Ascending aorta (tissue), 2 donors: Measurements from ENCODE around the gene MAP3K14. TPM values are rescaled to one million over a fixed set of nuclear protein-coding genes. Genes with fewer than 3 reads are reported as not detected.

Source experiments
- DNase-seq, 2 donors: peaks; one replicate each; pipeline ENCODE4 v3.0.0-alpha.2; 2019; ENCODE audit warnings: low spot score in 2 of 2
- H3K27ac ChIP-seq, 2 donors: fragments of 200-600 bp; sonication (generic); one replicate each; pipeline ENCODE4 v1.5.1; 2016 to 2017; ENCODE audit warnings: mild to moderate bottlenecking in 1 of 2
- H3K27me3 ChIP-seq: fragments of 200-600 bp; sonication (generic); one replicate; pipeline ENCODE4 v1.5.1; 2017
- H3K36me3 ChIP-seq, 2 donors: fragments of 200-600 bp; sonication (generic); one replicate each; pipeline ENCODE4 v1.5.1; 2016
- H3K4me1 ChIP-seq, 2 donors: fragments of 200-600 bp; sonication (generic); one replicate each; pipeline ENCODE4 v1.5.1; 2016 to 2017; ENCODE audit warnings: mild to moderate bottlenecking in 1 of 2
- H3K4me3 ChIP-seq, 2 donors: fragments of 200-600 bp; sonication (generic); one replicate each; pipeline ENCODE4 v1.5.1; 2016 to 2017; ENCODE audit warnings: mild to moderate bottlenecking in 1 of 2
- H3K9me3 ChIP-seq, 2 donors: fragments of 200-600 bp; sonication (generic); one replicate each; pipeline ENCODE4 v1.5.1; 2016
- CTCF ChIP-seq, 3 experiments: fragments of 200-600 bp in 2 of 3; fragments of 450-650 bp in 1 of 3; sonication (generic) in 2 of 3; IDR thresholded peaks; one replicate each; pipeline ENCODE4 v1.5.1; 2016 to 2019; ENCODE audit warnings: antibody characterized with exemption in 3 of 3, mild to moderate bottlenecking in 1 of 3, moderate library complexity in 1 of 3
- intact Hi-C: fragments of 100-400 bp; cut with DNase I; formaldehyde crosslinking; loops from one replicate; pipeline ENCODE4 v1.15.1; 2023
- total RNA-seq: library from RNA; depleted of rRNA; stranded (reverse); fragments of >200 nt; gene quantifications from one replicate; pipeline ENCODE4 v1.1.0, GENCODE V29; 2016

MAP3K14 gene
- total RNA-seq, 1 donor from 2014 or later, result 7.7 TPM

- TF ChIP-seq CTCF (IDR thresholded peaks at IDR 0.05), result peak in 2 of 3 experiments; percentile 25 to 35
- Histone ChIP-seq H3K9me3 (no peaks in the 10 kb centered on the region), H3K27me3 (no peaks in the 10 kb centered on the region), H3K27ac (no peak overlapping the region), H3K4me3 (no peak overlapping the region), H3K4me1 (no peaks in the 10 kb centered on the region), H3K36me3 (peaks cover 58 to 80% of the 10 kb centered on the region in 2 donors)
- DNase-seq, result no peak
- intact Hi-C loops, result no loop called here
These were observed 45.9 kb downstream of the MAP3K14 start for GRCh38 chr17:45270828-45271418.

- intact Hi-C loops, result no loop called here
- no peak for DNase-seq
These were observed 46.9 kb downstream of the MAP3K14 start for GRCh38 chr17:45269912-45270311.

GRCh38 chr17:45267436-45268055 lies 49.3 kb downstream of the MAP3K14 start:
- intact Hi-C loops, result no loop called here
- no peak overlapping the region for H3K27ac ChIP-seq
- no peak for TF ChIP-seq CTCF (IDR thresholded peaks at IDR 0.05)
- no peak overlapping the region for H3K4me3 ChIP-seq
- H3K36me3 ChIP-seq, result peaks cover 54 to 74% of the 10 kb centered on the region in 2 donors
- DNase-seq, result no peak
- H3K4me1 ChIP-seq, result no peaks in the 10 kb centered on the region
- H3K27me3 ChIP-seq, result no peaks in the 10 kb centered on the region
- H3K9me3 ChIP-seq, result no peaks in the 10 kb centered on the region

More at GRCh38 chr17:45269912-45270311, 46.9 kb downstream of the MAP3K14 start:
- no peaks in the 10 kb centered on the region for H3K4me1 ChIP-seq
- H3K27ac ChIP-seq, result no peak overlapping the region
- no peak overlapping the region for H3K4me3 ChIP-seq
- H3K36me3 ChIP-seq, result peaks cover 61 to 83% of the 10 kb centered on the region in 2 donors
- no peak for TF ChIP-seq CTCF (IDR thresholded peaks at IDR 0.05)
- H3K27me3 ChIP-seq, result no peaks in the 10 kb centered on the region
- no peaks in the 10 kb centered on the region for H3K9me3 ChIP-seq

- H3K36me3 ChIP-seq, result peaks cover 53 to 64% of the 10 kb centered on the region in 2 donors
- no peak for TF ChIP-seq CTCF (IDR thresholded peaks at IDR 0.05)
- DNase-seq, result no peak
- no peak overlapping the region for H3K4me3 ChIP-seq
- intact Hi-C loops, result no loop called here
- H3K27me3 ChIP-seq, result no peaks in the 10 kb centered on the region
- H3K4me1 ChIP-seq, result peaks cover 0 to 3% of the 10 kb centered on the region in 2 donors
- no peak overlapping the region for H3K27ac ChIP-seq
- no peaks in the 10 kb centered on the region for H3K9me3 ChIP-seq
These were observed 50.4 kb downstream of the MAP3K14 start for GRCh38 chr17:45266372-45266926.

GRCh38 chr17:45265821-45266220 lies 51.0 kb downstream of the MAP3K14 start:
- Histone ChIP-seq H3K36me3 (peaks cover 51 to 60% of the 10 kb centered on the region in 2 donors), H3K4me3 (no peak overlapping the region), H3K9me3 (no peaks in the 10 kb centered on the region), H3K4me1 (peaks cover 0 to 3% of the 10 kb centered on the region in 2 donors), H3K27ac (no peak overlapping the region), H3K27me3 (no peaks in the 10 kb centered on the region)
- intact Hi-C loops, result no loop called here
- DNase-seq, result no peak
- no peak for TF ChIP-seq CTCF (IDR thresholded peaks at IDR 0.05)
